ENCODE data around the gene ACSL4. TPM values are rescaled to one million over a fixed set of nuclear protein-coding genes. Genes with fewer than 3 reads are reported as not detected.
"Not testable (repeated sequence)": the region's sequence is repeated elsewhere in the genome, so short reads cannot be mapped to it uniquely, and the experiment has no call there.

ACSL4 gene
- total and polyA plus RNA-seq, 2 donors (not counting 1 experiment from before 2014, with no cell fraction given), result 103 to 678 TPM

GRCh38 chrX:109742722-109743121, 9.7 kb upstream of the ACSL4 start:
- Histone ChIP-seq H3K9ac (ENCODE audit: insufficient read depth, low read length) (no peak overlapping the region), H3K9me3 (ENCODE audit: control insufficient read depth, insufficient read depth, low read depth, low read length) (no peaks in the 10 kb centered on the region), H4K20me1 (ENCODE audit: control insufficient read depth, extremely low read depth, insufficient read depth, low read length) (no peaks in the 10 kb centered on the region), H3K27me3 (ENCODE audit: control insufficient read depth, insufficient read depth, low read length) (no peaks in the 10 kb centered on the region), H3K4me3 (replicated peaks in 1 of 4; ENCODE audit: control extremely low read depth in 1 of 4, insufficient read depth in 1 of 4, low read depth in 3 of 4, low read length in 4 of 4) (no peak overlapping the region), H3K36me3 (ENCODE audit: control insufficient read depth, insufficient read depth, low read length) (no peaks in the 10 kb centered on the region), H3K27ac (ENCODE audit: insufficient read depth, low read length) (no peak overlapping the region), H3K79me2 (ENCODE audit: control insufficient read depth, insufficient read depth, low read length) (no peaks in the 10 kb centered on the region), H3K4me1 (ENCODE audit: control insufficient read depth, extremely low read depth, insufficient read depth, low read length) (peaks cover 2% of the 10 kb centered on the region), H2AFZ (ENCODE audit: low read length) (no peak overlapping the region), H3K4me2 (ENCODE audit: extremely low read depth, insufficient read depth, low read length) (no peak overlapping the region)
- no peak for DNase-seq (ENCODE audit: low read depth in 2 of 2)
- no peak for TF ChIP-seq EZH2 (IDR thresholded peaks at IDR 0.05; ENCODE audit: low read length, missing control alignments)
- no peak for TF ChIP-seq CTCF (conservative IDR thresholded peaks at IDR 0.05 in 1 of 2, IDR thresholded peaks at IDR 0.05 in 1 of 2; ENCODE audit: low read depth in 1 of 2, low read length in 2 of 2)

GRCh38 chrX:109740896-109741295, 7.8 kb upstream of the ACSL4 start:
- H3K36me3 ChIP-seq (ENCODE audit: control insufficient read depth, insufficient read depth, low read length); H3K4me2 ChIP-seq (ENCODE audit: extremely low read depth, insufficient read depth, low read length); H3K27ac ChIP-seq (ENCODE audit: insufficient read depth, low read length): not testable (repeated sequence)

GRCh38 chrX:109740433-109740809, 7.4 kb upstream of the ACSL4 start:
- no peak for DNase-seq (ENCODE audit: low read depth in 2 of 2)
- H3K4me1 ChIP-seq (ENCODE audit: control insufficient read depth, extremely low read depth, insufficient read depth, low read length), result peaks cover 2% of the 10 kb centered on the region
- H3K9me3 ChIP-seq (ENCODE audit: control insufficient read depth, insufficient read depth, low read depth, low read length), result no peaks in the 10 kb centered on the region
- no peak overlapping the region for H3K4me3 ChIP-seq (replicated peaks in 1 of 4; ENCODE audit: control extremely low read depth in 1 of 4, insufficient read depth in 1 of 4, low read depth in 3 of 4, low read length in 4 of 4)
- no peaks in the 10 kb centered on the region for H3K79me2 ChIP-seq (ENCODE audit: control insufficient read depth, insufficient read depth, low read length)
- no peak overlapping the region for H3K27ac ChIP-seq (ENCODE audit: insufficient read depth, low read length)
- TF ChIP-seq CTCF (conservative IDR thresholded peaks at IDR 0.05 in 1 of 2, IDR thresholded peaks at IDR 0.05 in 1 of 2; ENCODE audit: low read depth in 1 of 2, low read length in 2 of 2) (no peak), EZH2 (IDR thresholded peaks at IDR 0.05; ENCODE audit: low read length, missing control alignments) (no peak)
- no peak overlapping the region for H3K9ac ChIP-seq (ENCODE audit: insufficient read depth, low read length)
- H4K20me1 ChIP-seq (ENCODE audit: control insufficient read depth, extremely low read depth, insufficient read depth, low read length), result no peaks in the 10 kb centered on the region
- no peak overlapping the region for H2AFZ ChIP-seq (ENCODE audit: low read length)
- H3K27me3 ChIP-seq (ENCODE audit: control insufficient read depth, insufficient read depth, low read length), result no peaks in the 10 kb centered on the region
- H3K4me2 ChIP-seq (ENCODE audit: extremely low read depth, insufficient read depth, low read length), result no peak overlapping the region
- H3K36me3 ChIP-seq (ENCODE audit: control insufficient read depth, insufficient read depth, low read length), result no peaks in the 10 kb centered on the region

More at GRCh38 chrX:109740896-109741295, 7.8 kb upstream of the ACSL4 start:
- H3K27me3 ChIP-seq (ENCODE audit: control insufficient read depth, insufficient read depth, low read length); H3K4me3 ChIP-seq (replicated peaks in 1 of 4; ENCODE audit: control extremely low read depth in 1 of 4, insufficient read depth in 1 of 4, low read depth in 3 of 4, low read length in 4 of 4); H3K4me1 ChIP-seq (ENCODE audit: control insufficient read depth, extremely low read depth, insufficient read depth, low read length); H3K9me3 ChIP-seq (ENCODE audit: control insufficient read depth, insufficient read depth, low read depth, low read length); DNase-seq (ENCODE audit: low read depth in 2 of 2); H3K9ac ChIP-seq (ENCODE audit: insufficient read depth, low read length); H2AFZ ChIP-seq (ENCODE audit: low read length); H4K20me1 ChIP-seq (ENCODE audit: control insufficient read depth, extremely low read depth, insufficient read depth, low read length); H3K79me2 ChIP-seq (ENCODE audit: control insufficient read depth, insufficient read depth, low read length): not testable (repeated sequence)

All from fibroblast of lung (primary cell).